Thymus (tissue), 11 donors: ENCODE results near the gene CRAT. TPM values are rescaled to one million over a fixed set of nuclear protein-coding genes. Genes with fewer than 3 reads are reported as not detected.
A peak's percentile ranks its signal among the peaks of the same experiment; 100 is the strongest.

Source experiments
- DNase-seq, 9 donors: peaks; one replicate each; pipeline ENCODE4 v3.0.0-alpha.2; 2013; ENCODE audit warnings: low spot score in 9 of 9, low read depth in 6 of 9, missing footprints in 1 of 9
- H3K27ac ChIP-seq, 2 donors: one replicate each; pipeline ENCODE4 v1.5.1; 2013; ENCODE audit warnings: control low read depth in 1 of 2, low read depth in 1 of 2, low read length in 1 of 2, mild to moderate bottlenecking in 1 of 2, moderate library complexity in 1 of 2
- H3K27me3 ChIP-seq, 2 donors: one replicate each; pipeline ENCODE4 v1.5.1; 2013; ENCODE audit warnings: low read length in 1 of 2; ENCODE audit not compliant: control insufficient read depth in 2 of 2, insufficient read depth in 1 of 2
- H3K36me3 ChIP-seq, 2 donors: one replicate each; pipeline ENCODE4 v1.5.1; 2013; ENCODE audit warnings: low read length in 1 of 2, mild to moderate bottlenecking in 1 of 2, moderate library complexity in 1 of 2; ENCODE audit not compliant: control insufficient read depth in 2 of 2, insufficient read depth in 2 of 2
- H3K4me1 ChIP-seq, 2 donors: one replicate each; pipeline ENCODE4 v1.5.1; 2013; ENCODE audit warnings: low read length in 2 of 2; ENCODE audit not compliant: control insufficient read depth in 2 of 2, insufficient read depth in 2 of 2
- H3K4me3 ChIP-seq, 2 donors: one replicate each; pipeline ENCODE4 v1.5.1; 2013; ENCODE audit warnings: low read length in 2 of 2, control low read depth in 1 of 2, mild to moderate bottlenecking in 1 of 2
- H3K9me3 ChIP-seq, 2 donors: one replicate each; pipeline ENCODE4 v1.5.1; 2013; ENCODE audit warnings: low read length in 1 of 2, mild to moderate bottlenecking in 1 of 2; ENCODE audit not compliant: control insufficient read depth in 2 of 2, insufficient read depth in 1 of 2
- WGBS: extraction: QIAGEN DNeasy Blood & Tissue Kit; methylation state at CpG from one replicate; pipeline ENCODE4 v1.1.7; 2013; 5-methylcytosine and 5-hydroxymethylcytosine counted together
- polyA plus RNA-seq: library from polyadenylated mRNA; stranded (reverse); fragments of 200-250 nt; gene quantifications from one replicate; pipeline ENCODE4 v1.2.3, GENCODE V29; 2013
- total RNA-seq: library from RNA; stranded (reverse); fragments of 120-200 nt; gene quantifications from one replicate; pipeline ENCODE4 v1.2.4, GENCODE V29; 2013
- donor health status: healthy.

The CRAT gene
- total and polyA plus RNA-seq, 2 donors = 4.1 to 9.4 TPM

DNA sequence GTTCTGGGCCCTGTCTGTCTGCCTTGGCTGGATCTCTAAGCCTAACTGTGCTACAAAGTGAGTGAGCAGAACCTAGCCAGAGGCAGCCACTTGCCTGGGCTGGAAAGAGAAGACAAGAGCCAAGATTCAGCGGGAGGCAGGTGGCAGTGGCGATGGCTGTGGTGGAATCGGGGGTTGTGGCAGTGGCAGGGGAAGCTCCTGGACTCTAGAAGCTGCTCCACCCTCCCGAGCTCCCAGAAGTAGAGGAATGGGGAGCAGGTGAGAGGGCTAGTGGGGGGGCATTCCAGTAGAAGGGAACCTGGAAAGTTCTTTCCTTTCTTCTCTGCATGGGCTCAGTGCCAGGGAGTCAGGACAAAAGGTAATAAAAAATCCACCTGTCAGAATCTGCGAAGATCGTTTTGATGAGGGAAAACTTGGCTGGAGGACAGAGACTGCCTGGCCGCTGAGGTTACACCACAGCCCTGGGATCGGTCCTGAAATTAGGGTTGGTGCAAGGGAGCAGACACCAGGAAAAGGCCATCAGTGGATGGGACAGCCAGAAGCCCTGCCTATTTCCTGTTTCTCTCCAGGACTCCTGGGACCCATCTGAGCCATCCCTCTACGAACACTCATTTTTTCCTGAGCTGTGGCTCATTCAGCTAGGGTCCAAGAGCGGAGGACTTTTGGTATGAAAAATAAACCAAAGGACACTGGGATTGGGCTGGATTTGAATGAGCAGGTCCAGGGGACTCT lies 1.6 kb downstream of the CRAT start:
- no peak for DNase-seq
- peaks cover 0 to 4% of the 10 kb centered on the region in 2 donors for H3K36me3 ChIP-seq
- peaks cover 14 to 28% of the 10 kb centered on the region in 2 donors for H3K4me1 ChIP-seq
- H3K9me3 ChIP-seq = no peaks in the 10 kb centered on the region
- peaks cover 2 to 11% of the 10 kb centered on the region in 2 donors for H3K27me3 ChIP-seq
- H3K4me3 ChIP-seq = no peak overlapping the region
- H3K27ac ChIP-seq = peak overlapping the region in 1 of 2 donors; percentile 17
- 80% methylated on average over 10 of the region's 10 CpGs for WGBS

DNA sequence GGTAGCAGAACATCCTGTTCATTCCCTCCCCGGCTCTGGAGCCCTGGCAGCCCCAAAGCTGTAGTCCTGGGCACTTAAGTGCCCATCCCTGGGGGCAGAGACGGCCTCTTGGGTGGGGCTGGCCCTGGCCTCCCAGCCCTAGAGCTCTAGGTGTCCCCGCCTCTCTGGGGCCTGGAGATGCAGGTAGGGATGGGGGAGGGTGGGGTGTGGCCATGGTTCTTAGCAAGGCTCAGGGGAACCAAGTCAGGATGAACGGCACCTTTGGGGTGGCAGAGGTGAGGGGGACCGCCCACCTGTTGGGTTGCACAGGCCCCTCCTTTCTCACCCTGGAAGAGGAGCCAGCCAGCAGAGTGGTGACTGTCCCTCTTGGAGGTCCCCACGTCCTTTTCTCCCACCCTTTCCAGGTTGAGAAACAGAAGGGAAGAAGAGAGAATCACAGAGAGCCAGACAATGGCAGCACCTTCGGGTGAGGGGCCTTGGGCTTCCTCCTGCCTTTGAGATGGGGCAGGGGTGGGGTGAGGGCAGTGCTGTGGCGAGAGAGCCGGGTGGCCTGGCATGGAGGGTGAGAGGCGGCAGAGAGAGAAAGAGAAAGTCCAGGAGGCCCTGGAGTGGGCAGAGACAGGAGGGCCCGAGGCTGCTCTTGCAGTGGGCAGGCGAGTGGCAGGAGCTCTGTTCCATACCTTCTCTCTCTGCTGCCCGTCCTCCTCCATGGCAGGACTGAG lies 2.3 kb downstream of the CRAT start:
- Histone ChIP-seq H3K27me3 (peaks cover 2 to 11% of the 10 kb centered on the region in 2 donors), H3K4me3 (no peak overlapping the region), H3K9me3 (no peaks in the 10 kb centered on the region), H3K27ac (peak overlapping the region in 1 of 2 donors; percentile 17), H3K4me1 (peaks cover 14 to 30% of the 10 kb centered on the region in 2 donors), H3K36me3 (peaks cover 0 to 4% of the 10 kb centered on the region in 2 donors)
- DNase-seq = no peak
- 98% methylated on average over 13 of the region's 13 CpGs for WGBS

DNA sequence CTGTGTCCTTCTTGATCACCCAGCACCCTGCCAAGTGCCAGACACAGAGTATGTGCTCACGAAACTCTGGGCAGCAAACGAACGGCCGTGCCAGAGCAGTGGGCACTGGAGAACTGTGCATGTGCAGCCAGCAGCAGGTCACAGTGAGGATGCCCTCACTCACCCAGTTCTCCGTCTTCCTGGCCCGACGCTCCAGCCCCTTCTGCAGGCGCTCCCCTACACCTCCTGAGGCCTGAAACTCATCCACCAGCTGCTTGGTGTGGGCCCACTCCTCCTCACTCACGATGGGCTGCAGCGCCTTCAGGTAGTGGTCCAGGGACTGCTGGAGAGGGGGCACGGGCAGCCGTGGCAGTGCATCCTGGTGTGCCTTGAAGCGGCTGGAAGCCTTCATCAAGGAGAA lies 2.9 kb downstream of the CRAT start:
- peaks cover 2 to 11% of the 10 kb centered on the region in 2 donors for H3K27me3 ChIP-seq
- H3K4me3 ChIP-seq = no peak overlapping the region
- DNase-seq = no peak
- H3K27ac ChIP-seq = no peak overlapping the region
- peaks cover 0 to 4% of the 10 kb centered on the region in 2 donors for H3K36me3 ChIP-seq
- H3K4me1 ChIP-seq = peaks cover 12 to 31% of the 10 kb centered on the region in 2 donors
- no peaks in the 10 kb centered on the region for H3K9me3 ChIP-seq
- WGBS = 98% methylated on average over 13 of the region's 13 CpGs

DNA sequence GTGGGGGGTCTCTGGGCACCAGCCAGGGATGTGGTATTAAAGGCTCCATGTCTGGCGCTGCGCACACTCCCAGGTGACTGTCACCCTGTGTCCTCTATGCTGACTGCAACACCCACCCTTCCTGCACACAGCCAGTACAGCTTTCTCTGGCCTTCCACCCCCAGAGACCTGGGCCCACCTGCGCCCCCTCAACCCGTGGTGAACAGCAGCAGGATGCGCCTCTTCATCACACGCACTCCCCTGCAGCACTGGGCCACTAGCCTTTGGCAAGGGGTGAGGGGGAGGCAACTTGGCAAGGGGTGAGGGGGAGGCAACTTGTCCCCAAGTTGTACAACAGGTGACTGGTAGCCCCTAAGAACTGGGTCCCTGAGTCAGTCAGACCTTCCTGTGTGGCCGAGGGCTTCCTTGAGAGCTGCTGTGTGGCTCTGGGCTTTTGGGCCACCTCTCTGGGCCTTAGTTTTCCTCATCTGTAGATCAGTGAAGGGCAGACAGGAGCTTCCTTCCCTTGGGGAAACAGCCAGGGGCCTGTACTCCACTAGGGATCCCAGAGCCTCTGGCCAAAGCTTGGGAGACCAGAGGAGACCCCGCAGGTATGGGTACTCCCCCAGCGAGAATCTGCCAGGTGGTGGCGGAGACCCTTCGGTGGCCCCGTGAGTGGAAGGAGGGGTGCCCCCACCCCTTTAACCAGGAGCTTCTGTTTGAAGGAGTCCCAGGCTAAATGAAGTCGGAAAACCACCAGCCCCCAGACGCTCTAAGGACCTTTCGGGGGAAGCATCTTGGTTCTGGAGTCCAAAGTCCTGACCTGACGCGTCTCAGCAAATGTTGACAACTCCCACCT lies 4.5 kb downstream of the CRAT start:
- WGBS = 97% methylated on average over 17 of the region's 17 CpGs
- peaks cover 2 to 11% of the 10 kb centered on the region in 2 donors for H3K27me3 ChIP-seq
- no peak for DNase-seq
- H3K4me1 ChIP-seq = peaks cover 5 to 23% of the 10 kb centered on the region in 2 donors
- H3K4me3 ChIP-seq = no peak overlapping the region
- H3K27ac ChIP-seq = no peak overlapping the region
- H3K36me3 ChIP-seq = peaks cover 0 to 4% of the 10 kb centered on the region in 2 donors
- H3K9me3 ChIP-seq = no peaks in the 10 kb centered on the region

DNA sequence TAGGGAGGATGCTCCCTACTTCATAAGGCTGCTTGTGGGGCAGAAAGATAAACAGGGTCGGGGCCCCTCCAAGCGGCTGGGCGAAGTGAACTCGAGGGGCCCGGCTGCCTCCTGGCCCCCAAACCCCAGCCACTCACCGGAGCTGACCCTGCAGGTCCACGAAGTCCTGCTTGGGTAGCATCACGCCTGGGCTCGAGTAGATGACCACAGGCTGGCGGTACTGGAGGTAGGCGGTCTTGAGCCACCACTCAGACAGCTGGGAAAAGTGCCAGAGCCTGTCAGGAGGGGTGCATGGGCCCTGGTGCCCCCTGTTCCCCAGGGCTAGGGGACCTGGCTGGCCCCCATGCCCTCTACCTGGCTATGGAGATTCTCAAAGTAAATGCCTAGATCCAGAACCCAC lies 6.5 kb downstream of the CRAT start:
- H3K4me1 ChIP-seq = peaks cover 0 to 8% of the 10 kb centered on the region in 2 donors
- H3K36me3 ChIP-seq = peaks cover 0 to 4% of the 10 kb centered on the region in 2 donors
- 95% methylated on average over 11 of the region's 11 CpGs for WGBS
- no peak overlapping the region for H3K4me3 ChIP-seq
- no peak overlapping the region for H3K27ac ChIP-seq
- H3K27me3 ChIP-seq = peaks cover 0 to 2% of the 10 kb centered on the region in 2 donors
- DNase-seq = no peak
- no peaks in the 10 kb centered on the region for H3K9me3 ChIP-seq

DNA sequence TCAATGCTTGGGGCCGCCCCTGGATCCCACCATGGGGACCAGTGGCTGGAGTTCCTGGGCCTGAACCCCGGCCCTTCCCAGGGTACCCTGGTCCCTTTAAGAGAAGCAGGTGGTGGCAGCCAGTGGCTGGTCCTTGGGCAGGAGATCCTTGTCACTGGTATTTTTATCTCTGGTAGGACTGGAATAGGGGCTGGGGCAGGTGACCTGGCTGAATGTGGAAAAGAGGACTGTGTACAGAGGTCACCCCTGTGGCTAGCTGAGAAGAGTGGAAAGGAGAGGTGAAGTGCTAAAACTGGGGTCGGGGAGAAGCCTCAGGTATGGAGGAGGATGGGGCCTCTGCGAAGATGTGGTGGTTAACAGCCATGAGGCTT lies 7.0 kb downstream of the CRAT start:
- no peak overlapping the region for H3K4me3 ChIP-seq
- no peak for DNase-seq
- H3K27me3 ChIP-seq = no peaks in the 10 kb centered on the region
- H3K36me3 ChIP-seq = peaks cover 0 to 4% of the 10 kb centered on the region in 2 donors
- 97% methylated on average over 4 of the region's 4 CpGs for WGBS
- H3K9me3 ChIP-seq = no peaks in the 10 kb centered on the region
- no peak overlapping the region for H3K27ac ChIP-seq
- H3K4me1 ChIP-seq = peaks cover 0 to 5% of the 10 kb centered on the region in 2 donors

DNA sequence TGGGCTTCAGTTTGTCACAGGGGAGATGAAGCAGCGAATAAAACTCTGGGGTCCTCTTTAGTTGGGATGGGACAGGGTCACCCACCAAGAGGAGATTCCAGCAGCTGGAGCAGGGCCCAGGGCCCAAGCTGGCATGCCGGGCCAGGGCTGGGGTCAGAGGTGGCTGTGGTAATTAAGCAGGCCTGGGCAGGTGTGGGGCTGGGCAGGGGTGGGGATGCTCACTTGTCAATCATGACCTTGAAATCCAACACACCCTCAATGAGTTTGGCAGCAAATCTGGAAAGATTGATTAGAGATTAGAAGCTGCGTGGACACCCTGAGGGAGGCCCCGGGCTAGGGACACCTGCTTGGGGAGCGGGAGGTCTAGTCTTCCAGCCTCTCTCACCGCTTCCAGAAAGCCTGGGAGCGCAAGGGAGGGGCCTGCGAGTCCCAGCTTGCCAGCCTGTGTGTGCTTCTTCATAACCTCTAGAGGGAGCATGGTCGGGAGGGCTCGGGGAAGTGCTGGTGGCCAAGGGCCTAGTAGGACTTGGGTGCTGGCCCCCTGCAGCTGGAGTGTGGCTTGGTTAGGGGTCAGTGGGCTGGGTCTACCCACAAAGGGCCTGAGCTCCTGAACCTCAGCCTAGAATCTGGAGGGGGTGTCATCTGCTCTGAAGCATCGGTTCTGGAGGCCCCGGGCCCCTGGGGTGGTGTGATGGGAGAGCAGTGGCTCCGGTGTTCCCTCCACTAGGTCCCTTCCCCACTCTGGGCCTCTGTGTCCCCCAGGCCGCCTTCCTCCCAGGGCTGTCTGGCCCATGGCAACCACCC lies 7.6 kb downstream of the CRAT start:
- H3K36me3 ChIP-seq = peaks cover 0 to 4% of the 10 kb centered on the region in 2 donors
- no peak overlapping the region for H3K27ac ChIP-seq
- H3K4me1 ChIP-seq = peaks cover 0 to 5% of the 10 kb centered on the region in 2 donors
- H3K27me3 ChIP-seq = no peaks in the 10 kb centered on the region
- peak in 2 of 9 donors; percentile 32 to 41 for DNase-seq
- H3K9me3 ChIP-seq = no peaks in the 10 kb centered on the region
- WGBS = 79% methylated on average over 14 of the region's 14 CpGs
- H3K4me3 ChIP-seq = no peak overlapping the region

DNA sequence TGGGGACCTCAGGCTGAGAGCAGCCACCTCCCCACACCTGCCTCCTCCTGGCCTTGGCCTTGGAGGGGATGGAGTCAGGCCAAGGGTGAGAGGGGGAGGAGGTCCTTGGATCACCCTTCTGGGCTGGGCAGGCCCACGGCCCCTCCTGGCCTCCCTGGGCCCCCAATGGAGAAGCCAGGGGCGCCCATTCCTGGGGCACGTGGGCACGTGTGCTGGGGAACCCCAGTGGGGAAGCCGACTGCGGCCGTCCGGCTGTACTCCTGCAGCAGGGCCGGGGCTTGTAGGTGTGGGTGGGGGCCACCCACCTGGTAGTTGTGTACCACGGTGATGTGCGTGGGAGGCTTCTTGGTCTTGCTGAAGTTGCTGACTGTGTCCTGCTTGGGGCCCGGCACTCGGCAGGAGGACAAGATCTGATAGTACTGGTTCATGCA lies 8.5 kb downstream of the CRAT start:
- Histone ChIP-seq H3K36me3 (no peaks in the 10 kb centered on the region), H3K4me1 (peaks cover 0 to 5% of the 10 kb centered on the region in 2 donors), H3K27me3 (no peaks in the 10 kb centered on the region), H3K27ac (no peak overlapping the region), H3K4me3 (no peak overlapping the region), H3K9me3 (no peaks in the 10 kb centered on the region)
- WGBS = 98% methylated on average over 13 of the region's 13 CpGs
- no peak for DNase-seq
